HS-27A (cell line): ENCODE results near the gene ESCO1.

Source experiments
- DNase-seq: peaks from one replicate; pipeline ENCODE4 v3.0.0-alpha.2; 2012; ENCODE audit warnings: low read depth, missing footprints

The ESCO1 gene

DNA sequence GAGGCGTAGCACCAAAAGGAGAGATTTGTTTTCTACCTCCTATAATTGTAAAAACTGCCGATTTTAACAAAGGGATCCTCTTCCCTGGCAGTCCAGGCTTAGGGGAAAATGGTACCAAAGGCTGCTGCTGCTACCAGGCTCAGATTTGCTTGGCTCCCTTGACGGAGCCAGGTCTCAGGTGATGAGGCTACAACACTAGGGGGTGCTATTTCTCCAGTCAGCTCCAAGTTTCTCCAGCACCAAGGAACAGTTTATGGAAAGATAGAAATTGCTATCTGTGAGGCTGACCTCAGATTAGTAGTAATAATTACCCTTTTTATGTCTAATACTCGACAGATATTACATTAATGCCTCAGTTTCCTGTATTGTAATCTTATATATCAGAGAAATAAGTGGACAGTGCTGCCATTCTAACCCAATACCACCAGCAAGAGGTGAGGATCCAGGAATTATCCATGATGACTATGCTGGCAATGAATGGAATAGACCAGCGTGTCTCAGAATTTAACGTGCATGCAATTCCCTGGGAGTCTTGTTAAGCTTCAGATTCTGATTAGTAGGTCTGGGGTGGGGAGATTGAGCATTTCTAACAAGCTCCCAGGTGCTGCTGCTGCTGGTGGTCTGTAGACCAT, 111.3 kb downstream of the ESCO1 start:
- DNase-seq, result no peak

GRCh38 chr18:21486905-21487437, 113.5 kb downstream of the ESCO1 start:
- DNase-seq, result no peak

DNA sequence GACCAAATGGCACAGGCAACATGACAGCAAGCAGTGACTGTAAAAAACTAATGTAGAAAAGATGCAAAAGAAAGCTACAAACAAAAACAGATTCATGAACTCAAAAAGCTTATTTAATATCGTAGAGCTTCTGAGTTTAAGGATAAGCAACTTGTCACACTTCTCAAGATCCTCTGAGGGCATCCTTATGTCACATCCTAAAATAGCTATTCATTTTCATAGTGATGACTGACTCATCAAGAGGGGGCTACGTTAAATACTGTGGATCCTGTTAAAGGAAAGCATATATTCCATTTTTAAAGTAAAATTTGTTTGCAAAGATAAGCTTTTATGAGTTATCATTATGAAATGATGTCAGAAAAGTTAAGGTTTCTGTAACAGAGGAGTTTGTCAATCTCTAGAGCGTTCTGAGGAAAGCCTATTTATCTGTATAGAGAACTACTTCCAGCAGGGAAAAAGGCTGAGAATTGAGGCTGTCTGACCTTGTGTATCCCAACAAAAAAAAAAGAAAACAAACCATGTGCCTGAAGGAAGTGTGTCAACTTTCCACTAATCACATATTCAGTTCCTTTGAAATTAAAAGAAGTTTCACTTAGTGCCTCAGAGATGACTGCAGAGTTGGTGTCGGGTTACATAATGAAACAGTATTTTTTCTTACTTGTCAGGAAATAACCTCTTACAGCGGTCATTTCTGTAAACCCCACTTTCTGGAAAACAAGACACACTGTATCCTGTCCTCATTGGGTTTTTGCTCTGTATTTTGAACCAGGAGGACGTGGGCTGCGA, 115.5 kb downstream of the ESCO1 start:
- DNase-seq, result no peak

DNA sequence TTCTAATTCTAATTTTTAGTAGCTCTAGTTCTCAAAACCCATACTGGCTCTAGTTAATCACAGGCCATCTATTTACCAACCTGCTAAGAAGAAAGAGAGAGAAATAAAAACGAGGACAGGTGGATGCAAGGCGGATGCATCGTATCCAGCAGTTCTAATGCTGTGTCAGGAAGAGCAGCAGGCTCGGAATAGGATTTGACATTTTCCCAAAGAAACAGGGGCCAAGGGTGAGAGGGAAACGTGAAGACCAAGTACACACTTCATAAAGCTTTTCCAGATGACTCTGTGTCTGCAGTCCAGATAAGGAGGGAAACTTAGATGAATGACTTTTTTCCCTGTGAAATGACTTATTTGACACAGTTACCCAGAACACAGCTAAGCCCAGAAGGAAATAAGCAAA, 117.5 kb downstream of the ESCO1 start:
- DNase-seq, result no peak

GRCh38 chr18:21481739-21482138, 118.8 kb downstream of the ESCO1 start:
- DNase-seq, result no peak

GRCh38 chr18:21479721-21480120, 120.8 kb downstream of the ESCO1 start:
- DNase-seq, result no peak
